Muscle of arm (tissue), 12 donors: Measurements from ENCODE around the gene HSD17B12. TPM values are rescaled to one million over a fixed set of nuclear protein-coding genes. Genes with fewer than 3 reads are reported as not detected.
A peak's percentile ranks its signal among the peaks of the same experiment; 100 is the strongest.

ENCODE experiments used
- DNase-seq: peaks from one replicate; pipeline ENCODE4 v3.0.0-alpha.2; 2013
- polyA plus RNA-seq, 12 donors: library from polyadenylated mRNA; unstranded; fragments of 120-200 nt; gene quantifications; one replicate each; pipeline ENCODE4 v1.2.1, GENCODE V29; 2013; ENCODE audit not compliant: insufficient read length in 12 of 12

Gene HSD17B12
- polyA plus RNA-seq, 12 donors, result 30.4 to 57.5 (median 41.1) TPM; not detected in 1

GRCh38 chr11:43861141-43861540 lies 180.6 kb downstream of the HSD17B12 start:
- DNase-seq, result no peak

DNA sequence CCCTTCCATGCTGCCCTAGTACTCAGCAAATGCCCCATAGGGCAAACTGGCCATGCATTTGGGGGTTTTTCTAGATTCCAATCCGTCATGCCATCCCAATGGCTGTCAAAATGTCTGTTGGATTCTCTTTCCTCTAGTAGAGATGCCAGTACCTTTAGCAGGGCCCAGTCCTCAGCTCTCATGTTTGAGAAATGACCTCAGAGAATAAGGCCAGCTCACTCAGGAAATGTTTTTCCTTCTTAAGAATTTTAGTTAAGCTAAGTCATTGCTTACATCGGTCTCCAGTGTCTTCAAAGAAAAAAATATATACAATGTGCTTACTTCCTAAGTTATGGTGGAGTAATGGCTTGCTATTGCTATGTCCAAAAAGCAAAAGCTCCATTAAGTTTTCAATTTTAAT lies 186.0 kb downstream of the HSD17B12 start:
- DNase-seq, result no peak

- no peak for DNase-seq
Measured at GRCh38 chr11:43866969-43867368, 186.4 kb downstream of the HSD17B12 start.

DNA sequence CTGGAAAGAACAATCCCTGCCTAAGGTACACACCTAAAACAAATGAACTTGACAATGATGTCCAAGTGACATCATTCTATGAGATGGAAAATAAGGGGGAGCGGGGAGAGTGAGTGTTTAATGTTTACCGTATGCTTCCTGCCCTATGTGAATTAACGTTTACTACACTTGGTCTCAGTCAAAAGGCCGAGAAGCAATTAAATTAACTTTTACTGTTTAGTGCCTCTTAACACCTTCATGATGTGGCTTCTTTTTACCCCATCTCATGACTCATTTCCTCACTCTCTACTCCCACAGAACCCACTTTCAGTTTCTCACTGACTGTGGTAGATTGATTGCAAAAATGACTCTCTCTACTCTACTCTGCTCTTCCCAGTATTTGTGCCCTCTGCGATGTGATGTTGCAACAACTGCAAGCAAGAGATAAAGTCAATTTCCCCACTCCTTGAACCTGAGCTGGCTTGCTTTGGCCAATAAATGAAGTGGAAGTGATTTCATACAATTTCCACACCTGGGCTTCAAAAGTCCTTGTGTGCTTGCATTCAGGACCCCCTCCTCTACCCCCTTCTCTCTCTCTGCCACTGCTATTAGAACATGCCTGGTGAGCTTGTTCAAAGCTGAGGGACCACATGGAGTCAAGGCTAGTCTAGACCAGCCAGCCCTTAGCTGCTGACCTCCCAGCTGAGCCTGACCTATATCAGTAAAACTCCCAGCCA lies 188.5 kb downstream of the HSD17B12 start:
- no peak for DNase-seq

DNA sequence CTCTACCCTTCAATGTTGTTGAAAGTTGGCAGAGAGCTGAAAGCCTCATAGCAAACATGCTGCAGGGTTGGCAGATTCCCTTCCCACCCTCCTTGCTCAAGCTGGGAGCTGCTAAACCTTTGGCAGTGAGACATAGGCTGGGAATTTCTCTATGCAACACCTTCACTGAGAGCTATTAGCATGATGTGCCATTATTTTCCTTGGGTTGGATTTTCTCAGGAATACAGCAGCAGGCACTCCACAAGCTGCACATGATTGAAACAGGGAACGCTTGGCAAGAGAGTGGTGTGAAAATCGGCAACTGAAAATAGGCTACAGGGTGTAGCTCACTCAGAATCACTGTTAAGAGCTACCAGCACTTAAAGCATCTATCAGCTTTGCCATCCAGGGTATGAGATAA lies 190.5 kb downstream of the HSD17B12 start:
- no peak for DNase-seq

DNA sequence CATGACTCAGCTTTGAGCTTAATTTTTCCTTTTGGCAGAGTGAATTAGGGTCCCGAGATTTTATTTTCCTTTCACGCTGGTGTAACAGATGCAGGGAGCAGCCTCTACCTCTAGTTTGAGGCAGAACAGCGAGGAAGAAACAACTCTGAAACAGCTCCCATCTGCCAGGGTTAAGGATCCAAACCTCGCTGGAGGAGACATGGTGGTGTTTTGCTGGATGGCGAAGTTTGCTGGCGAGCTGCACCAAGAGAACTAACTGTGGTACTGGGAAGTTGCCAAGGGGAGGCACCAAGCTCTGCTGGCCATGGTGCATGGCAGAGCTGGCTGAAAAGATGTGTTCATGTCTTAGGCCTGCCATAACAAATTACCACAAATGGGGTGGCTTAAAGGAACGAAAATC lies 192.5 kb downstream of the HSD17B12 start:
- no peak for DNase-seq

DNA sequence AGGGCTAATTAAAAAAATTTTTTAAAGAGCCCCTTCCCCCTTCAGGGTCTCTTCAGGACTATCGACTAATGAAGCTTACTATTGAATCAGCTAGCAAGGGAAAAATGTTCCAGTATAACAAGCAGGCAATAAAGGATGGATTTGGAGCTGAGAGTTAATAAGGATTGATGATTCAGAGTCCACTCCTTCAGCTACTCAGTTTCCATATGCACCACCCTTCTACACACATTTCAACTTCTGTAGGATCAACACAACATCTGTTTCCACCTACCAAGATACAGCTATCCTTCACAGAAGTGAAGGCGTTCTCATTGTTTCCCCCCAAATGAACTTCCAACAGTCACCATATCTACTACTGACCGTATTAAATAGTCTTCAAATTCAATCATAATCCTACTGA lies 193.5 kb downstream of the HSD17B12 start:
- no peak for DNase-seq

DNA sequence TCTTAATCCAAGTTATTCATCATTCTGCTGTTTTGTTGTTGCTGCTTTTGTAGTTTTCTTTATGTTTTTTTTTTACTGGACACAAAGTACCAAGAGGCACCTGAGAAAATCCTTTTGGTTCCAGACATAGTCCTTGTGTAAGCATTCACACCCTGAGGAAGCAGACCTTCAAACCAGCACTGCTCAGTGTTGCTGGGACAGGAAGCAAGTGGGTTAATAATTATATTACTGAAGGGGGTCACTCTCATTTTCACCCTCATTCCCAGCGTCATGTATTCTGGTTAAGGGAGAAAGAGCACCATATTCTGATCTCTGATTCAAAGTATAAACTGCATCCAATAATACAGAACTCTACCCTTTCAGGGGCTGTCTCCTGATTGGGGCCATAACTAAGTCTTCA lies 194.2 kb downstream of the HSD17B12 start:
- DNase-seq, result no peak

DNA sequence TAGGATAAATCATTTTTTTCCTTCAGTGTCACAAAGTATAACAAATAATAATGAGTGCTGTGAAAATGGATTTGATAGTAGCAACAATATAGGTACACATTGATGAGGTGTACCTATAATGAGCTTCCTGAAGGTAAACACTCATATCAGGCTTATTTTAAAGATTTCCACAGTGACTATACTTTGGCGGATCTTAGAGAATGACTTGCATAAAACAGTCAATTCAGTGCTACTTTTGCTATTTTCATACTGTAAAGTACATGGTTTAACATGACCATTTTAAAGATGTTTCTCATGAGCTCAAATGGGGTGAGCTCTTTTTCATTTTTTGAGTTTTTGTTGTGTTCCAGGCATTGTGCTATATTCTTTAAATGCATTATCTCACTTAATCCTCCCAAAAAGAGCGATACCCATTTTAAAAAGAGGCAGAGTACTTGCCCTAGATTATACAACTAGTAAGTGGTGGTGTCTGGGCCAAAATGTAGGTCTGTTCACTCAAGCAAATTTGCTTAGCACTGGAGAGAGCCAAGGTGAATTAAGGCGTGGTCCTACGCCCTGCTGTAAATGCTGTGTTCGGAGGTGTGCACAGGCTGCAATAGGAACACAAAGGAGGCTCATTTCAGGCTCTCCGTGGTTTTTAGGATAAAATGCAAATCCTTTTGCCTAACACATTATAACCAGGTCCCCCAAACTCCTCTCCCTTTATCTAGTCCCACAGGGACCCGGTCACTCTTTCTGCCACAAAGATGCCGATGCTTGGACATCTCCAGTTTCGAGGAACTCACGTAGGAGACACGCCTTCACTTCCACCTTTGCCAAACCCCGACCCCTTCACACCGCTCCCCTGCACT lies 199.5 kb downstream of the HSD17B12 start:
- no peak for DNase-seq

- DNase-seq, result peak; percentile 93
Measured at GRCh38 chr11:43880640-43881159, 200.2 kb downstream of the HSD17B12 start, which contains the start of gene ALKBH3. Gene ALKBH3, plus strand, starts transcription at chr11:43880831. Its CDS starts 1,822 bp downstream, at chr11:43882653.

DNA sequence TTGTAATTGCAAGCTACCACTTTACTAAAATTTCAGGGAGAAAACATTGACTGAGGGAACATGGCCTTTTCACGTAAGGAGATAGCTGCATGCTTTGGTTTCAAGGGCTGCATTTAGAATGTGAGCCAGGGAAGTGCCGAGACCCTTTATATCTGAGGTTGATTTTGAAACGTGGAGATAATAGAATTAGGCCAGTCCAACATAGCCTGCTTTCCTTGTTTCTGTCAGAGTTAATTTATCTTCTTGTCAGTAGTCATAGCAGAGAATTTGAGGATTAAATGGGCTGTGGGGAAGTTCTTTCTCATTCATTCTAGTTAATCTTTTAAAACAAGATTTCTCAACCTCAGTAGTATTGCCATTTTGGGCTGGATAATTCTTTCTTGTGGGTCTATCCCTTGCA lies 212.3 kb downstream of the HSD17B12 start:
- DNase-seq, result no peak

DNA sequence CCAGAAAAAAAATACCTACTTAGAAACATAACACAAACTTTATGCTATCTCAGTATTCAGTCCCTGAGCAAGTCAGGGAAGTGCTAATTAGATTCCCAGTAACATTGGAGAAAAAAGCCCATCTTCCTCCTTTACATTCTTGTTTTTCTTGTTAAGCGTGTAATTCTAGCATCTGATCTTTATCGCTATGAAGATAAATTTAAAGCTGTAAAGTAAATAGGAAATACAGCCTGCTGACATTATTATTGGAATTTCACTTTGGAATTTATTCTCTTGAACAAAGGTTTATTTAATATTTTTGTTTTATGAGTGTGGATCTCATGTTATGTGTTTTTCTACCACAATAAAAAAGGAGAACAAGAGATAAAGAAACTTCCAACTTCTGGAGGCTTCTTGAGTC lies 214.0 kb downstream of the HSD17B12 start:
- no peak for DNase-seq

GRCh38 chr11:43895601-43896000 lies 215.1 kb downstream of the HSD17B12 start:
- no peak for DNase-seq

GRCh38 chr11:43898574-43898973 lies 218.0 kb downstream of the HSD17B12 start:
- DNase-seq, result no peak

GRCh38 chr11:43899094-43899493 lies 218.6 kb downstream of the HSD17B12 start:
- no peak for DNase-seq

GRCh38 chr11:43901551-43901950 lies 221.0 kb downstream of the HSD17B12 start:
- DNase-seq, result no peak

DNA sequence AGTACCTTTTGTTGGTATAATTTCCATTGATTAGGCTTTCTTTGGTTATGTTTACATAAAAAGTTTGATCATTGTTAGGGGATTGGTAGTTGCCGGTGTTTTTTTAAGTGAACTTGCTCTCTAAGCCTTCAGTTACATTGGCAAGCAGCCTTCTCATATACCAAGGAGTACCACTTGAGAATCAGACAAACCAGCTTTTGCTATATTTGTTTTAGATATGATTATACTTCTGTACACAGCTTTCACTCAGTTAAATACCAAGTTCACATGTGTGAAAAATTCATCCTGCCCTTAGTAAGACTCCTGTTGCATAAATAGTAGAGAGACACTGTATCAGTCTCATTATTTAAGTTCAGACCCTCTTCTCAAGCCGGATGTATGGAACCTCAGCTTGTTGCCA lies 222.5 kb downstream of the HSD17B12 start:
- no peak for DNase-seq

GRCh38 chr11:43903969-43904368 lies 223.4 kb downstream of the HSD17B12 start:
- DNase-seq, result no peak

DNA sequence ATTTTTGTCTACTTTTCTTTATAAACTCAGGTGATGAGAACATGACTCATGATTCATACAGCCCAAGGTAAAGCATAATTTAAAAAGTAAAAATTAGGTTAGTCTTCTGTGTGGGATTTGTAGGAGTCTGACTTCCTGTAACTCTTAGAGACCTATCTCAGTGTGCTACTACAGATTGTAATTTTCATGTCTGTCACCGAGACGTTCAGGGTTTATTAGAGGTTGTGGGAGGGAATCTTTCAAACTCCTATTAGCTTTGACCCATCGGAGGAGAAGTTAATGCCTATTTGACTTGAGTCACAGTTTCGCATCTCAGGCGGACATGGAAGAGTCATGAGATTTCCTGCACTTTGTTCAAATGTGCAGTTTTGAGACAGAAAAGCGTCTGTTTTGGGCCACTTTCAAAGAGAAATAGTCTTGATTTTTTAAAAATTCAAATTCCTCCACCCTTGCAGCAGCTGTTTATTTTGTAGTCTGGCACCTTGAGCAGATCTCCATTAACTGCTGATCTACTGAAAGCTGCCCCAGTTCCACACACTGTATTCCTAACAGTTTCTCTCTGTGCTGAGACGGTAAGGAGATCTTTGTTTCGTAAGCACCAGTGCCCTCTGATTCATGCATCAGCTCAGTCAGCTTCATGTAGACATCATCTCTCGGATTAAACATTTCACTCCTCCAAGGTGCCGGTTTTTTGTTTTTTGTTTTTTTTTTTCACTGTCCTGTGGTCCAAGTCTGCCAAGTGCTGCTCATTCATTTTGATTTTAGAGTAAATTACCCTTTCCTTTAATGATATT lies 224.4 kb downstream of the HSD17B12 start:
- no peak for DNase-seq

DNA sequence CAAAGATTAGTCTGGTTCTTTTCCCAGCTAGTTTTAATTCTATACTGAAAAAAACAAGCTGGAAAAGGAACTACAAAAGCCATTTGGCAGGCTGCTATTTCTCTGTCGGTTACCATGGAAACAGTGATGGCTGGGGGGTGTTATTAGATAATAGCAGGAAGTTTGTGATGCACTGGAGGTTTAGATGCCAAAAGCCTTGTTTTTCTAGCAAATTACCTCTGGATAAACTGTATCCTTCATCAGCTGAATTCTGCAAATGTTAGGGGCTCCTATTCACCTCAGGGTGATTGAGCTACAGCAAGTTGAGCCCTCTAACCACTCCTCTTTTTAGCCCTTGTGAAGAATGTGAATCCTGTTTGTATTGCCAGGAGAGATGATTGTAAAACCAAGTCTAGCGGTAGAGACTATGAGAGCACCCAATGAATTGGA lies 225.3 kb downstream of the HSD17B12 start:
- DNase-seq, result peak; percentile 82
